AG04449 (cell line): ENCODE data around the gene AMIGO1.

Experiments used
- CTCF ChIA-PET: fragments of 350-600 bp; formaldehyde crosslinking; extraction: SDS; loops from one replicate; lab custom pipeline; 2021; ENCODE audit warnings: antibody characterized with exemption; lab: Yijun Ruan, JAX
- POLR2A ChIA-PET: fragments of 400-600, 350-600 bp; formaldehyde crosslinking; extraction: SDS; loops from one replicate; lab custom pipeline; 2020; ENCODE audit warnings: antibody characterized with exemption, inconsistent platforms; lab: Yijun Ruan, JAX
- DNase-seq: peaks from one replicate; pipeline ENCODE4 v3.0.0-alpha.2; 2010; ENCODE audit warnings: low read depth, low spot score
- H3K4me3 ChIP-seq: 2 replicates; pipeline ENCODE4 v1.5.1; 2011; ENCODE audit warnings: low read depth, mild to moderate bottlenecking, control low read depth, low read length
- TF ChIP-seq, protein P1 (sequence below): IDR thresholded peaks from one replicate; pipeline ENCODE4 v1.5.1; 2011; ENCODE audit warnings: mild to moderate bottlenecking, moderate library complexity, low read length, control low read depth, inconsistent platforms; ENCODE audit not compliant: insufficient read depth; ENCODE audit errors: missing control alignments

The AMIGO1 gene

DNA sequence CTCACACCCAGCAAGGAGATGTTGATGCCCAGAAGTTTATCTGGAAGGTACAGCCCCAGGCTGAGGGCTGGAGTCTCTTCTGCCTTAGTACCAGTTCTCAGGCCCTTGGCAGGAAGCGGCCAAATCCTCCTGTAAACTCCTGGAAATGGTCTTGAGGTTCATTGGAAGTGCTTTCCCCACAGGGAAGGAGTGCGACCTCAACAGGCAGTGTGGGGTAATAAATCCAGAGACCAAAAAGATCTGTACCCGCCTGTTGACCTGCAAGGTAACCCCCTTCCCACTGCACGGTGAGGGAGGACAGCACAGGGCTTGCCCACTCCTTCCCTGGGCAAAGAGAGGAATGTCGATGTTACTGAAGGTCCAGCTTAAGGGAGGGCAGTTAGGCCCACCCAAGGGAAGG is 21.3 kb downstream of the AMIGO1 start:
- DNase-seq, result no peak
- ChIA-PET POLR2A (no interaction called here), CTCF (interaction anchor here (0.6 to 43.1 kb wide), 7 partner anchors 6 to 241 kb away, joined by 3 to 2790 read pairs (median 86); partner anchors contain the start of genes AMIGO1, ATXN7L2, GPR61 and PSMA5)
- TF ChIP-seq, protein P1, sequence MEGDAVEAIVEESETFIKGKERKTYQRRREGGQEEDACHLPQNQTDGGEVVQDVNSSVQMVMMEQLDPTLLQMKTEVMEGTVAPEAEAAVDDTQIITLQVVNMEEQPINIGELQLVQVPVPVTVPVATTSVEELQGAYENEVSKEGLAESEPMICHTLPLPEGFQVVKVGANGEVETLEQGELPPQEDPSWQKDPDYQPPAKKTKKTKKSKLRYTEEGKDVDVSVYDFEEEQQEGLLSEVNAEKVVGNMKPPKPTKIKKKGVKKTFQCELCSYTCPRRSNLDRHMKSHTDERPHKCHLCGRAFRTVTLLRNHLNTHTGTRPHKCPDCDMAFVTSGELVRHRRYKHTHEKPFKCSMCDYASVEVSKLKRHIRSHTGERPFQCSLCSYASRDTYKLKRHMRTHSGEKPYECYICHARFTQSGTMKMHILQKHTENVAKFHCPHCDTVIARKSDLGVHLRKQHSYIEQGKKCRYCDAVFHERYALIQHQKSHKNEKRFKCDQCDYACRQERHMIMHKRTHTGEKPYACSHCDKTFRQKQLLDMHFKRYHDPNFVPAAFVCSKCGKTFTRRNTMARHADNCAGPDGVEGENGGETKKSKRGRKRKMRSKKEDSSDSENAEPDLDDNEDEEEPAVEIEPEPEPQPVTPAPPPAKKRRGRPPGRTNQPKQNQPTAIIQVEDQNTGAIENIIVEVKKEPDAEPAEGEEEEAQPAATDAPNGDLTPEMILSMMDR, result no peak
- no peak overlapping the region for H3K4me3 ChIP-seq

DNA sequence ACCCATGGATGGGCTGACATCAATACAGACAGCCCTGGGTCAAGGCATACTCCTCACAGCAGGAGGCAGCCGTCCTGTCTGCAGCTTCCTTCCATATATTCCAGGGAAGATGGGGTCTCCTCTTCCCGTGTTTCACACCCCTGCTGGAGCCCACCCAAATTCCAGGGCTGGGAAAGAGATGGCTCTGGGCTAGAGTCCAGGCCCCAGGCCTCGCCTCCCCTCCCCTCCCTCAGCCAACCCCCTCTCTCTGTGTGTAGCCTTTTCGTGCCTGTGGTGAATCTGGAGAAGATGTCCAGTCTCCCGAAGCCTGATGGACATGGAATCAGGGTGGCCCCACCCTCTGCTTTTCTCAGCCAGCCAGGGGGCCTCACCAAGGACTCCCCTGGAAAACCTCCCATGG is 22.3 kb downstream of the AMIGO1 start:
- DNase-seq, result no peak
- POLR2A ChIA-PET, result no interaction called here
- CTCF ChIA-PET, result interaction anchor here (1.2 to 43.1 kb wide), 4 partner anchors 22 to 210 kb away, joined by 3 to 2790 read pairs (median 372); partner anchors contain the start of genes AMIGO1, GPR61 and PSMA5
- no peak overlapping the region for H3K4me3 ChIP-seq
- TF ChIP-seq, protein P1, result no peak

DNA sequence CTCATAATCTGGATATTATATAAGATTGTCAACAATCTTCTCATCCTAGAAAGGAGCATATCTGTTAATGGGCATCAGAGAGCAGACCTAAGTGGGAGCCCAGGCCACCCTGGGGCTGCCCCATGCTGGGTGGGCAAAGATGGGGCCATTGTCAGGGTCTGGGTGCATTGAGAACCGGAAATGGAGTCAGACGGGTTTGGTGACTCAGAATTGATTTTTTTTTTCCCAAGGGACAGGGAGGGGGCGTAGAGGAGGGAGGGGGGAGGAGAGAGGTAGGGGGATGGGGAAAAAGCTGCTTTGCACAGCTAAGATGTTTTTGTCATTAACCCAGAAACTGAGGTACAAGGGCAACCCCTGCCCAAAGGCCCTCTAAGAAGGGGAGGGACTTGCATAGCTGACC is 24.5 kb downstream of the AMIGO1 start:
- ChIA-PET POLR2A (no interaction called here), CTCF (interaction anchor here (0.7 to 43.1 kb wide), 4 partner anchors 6 to 49 kb away, joined by 3 to 2790 read pairs (median 382); partner anchors contain the start of genes AMIGO1, CYB561D1 and GPR61)
- TF ChIP-seq, protein P1, result no peak
- H3K4me3 ChIP-seq, result peak overlapping the region; percentile 82
- no peak for DNase-seq

DNA sequence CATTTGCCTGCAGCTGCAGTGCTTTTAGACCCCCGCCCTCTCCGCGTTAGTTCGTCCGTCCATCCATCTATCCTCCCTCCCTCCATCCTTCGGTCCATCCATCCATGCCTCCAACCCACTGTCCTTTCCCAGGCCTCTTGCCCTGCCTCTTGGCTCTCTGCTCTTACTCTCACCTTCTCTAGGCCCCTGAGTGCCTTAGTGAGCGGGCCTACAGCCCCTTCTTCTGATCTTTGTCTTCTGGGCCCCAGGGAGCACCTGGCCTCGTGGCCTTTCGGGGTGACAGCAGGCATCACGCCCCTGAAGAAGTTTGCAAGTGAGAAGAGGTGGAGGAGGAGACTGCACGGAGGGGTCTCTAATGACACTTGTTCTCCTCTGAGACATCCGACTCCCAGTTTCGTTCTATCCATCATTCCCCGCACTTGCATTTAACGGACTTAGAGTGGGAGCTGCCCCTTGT is 25.0 kb downstream of the AMIGO1 start:
- ChIA-PET CTCF (interaction anchor here (0.7 to 43.1 kb wide), 7 partner anchors 7 to 207 kb away, joined by 3 to 2790 read pairs (median 8); partner anchors contain the start of genes AMIGO1, CYB561D1 and GPR61), POLR2A (no interaction called here)
- DNase-seq, result no peak
- peak overlapping the region; percentile 82 for H3K4me3 ChIP-seq
- TF ChIP-seq, protein P1, result no peak

DNA sequence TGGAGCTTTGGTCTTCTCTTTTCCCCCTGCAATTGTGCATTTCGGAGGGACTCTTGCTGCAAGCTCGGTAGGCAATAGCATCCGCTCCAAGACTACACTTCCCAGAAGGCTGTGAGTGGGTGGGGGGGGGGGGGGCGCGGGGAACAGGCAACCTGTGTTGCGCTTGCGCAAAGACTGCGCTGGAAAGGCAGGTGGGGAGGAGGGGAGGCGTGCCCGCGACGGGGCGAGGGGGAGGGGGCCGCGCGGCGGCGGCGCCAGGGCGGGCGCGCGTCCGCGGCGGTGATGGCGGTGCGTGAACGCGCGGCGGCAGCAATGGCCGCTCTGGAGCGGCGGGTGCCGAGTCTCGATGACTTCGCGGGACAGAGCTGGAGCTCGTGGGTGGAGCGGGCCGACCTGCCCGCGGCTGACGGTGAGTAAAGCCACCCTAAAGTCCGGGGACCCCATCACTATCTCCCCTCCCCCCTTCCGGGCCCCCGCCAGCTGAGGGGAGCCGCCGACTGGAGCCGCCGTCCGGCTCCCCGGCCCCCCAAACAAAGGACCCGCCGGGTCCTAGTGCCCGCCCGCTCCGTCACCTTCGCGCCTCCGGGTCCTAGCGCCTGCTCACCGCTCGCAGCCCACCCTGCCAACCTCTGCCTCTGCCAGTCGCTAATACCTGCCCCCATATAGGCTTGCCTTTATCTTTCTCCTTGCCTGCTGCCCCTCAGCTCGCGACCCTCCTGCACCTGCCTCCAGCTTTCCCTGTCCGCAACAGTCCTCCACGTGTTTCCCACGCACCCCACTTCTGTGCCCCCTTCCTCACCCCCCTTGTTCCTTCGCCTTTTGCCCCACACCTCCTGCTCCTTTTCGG is 25.6 kb downstream of the AMIGO1 start, which contains the start of gene ATXN7L2:
Gene ATXN7L2 (plus strand): TSS at position 234 of the 847 bp plus-strand sequence. CDS start 49 bp downstream, at position 283.
- H3K4me3 ChIP-seq, result peak within 1 kb of the TSS; percentile 82
- ChIA-PET POLR2A (interaction anchor here (1.0 to 1.3 kb wide), 2 partner anchors 14 to 269 kb away, joined by 5 read pairs; no protein-coding TSS in a partner anchor), CTCF (interaction anchor here (1.3 to 43.1 kb wide), 7 partner anchors 7 to 206 kb away, joined by 3 to 2790 read pairs (median 8); partner anchors contain the start of genes AMIGO1, CYB561D1 and GPR61)
- TF ChIP-seq, protein P1, result no peak
- no peak for DNase-seq
